Measurements from ENCODE around the gene KCNQ4.

KCNQ4 gene

GRCh38 chr1:40777224-40777970 lies 6.2 kb upstream of the KCNQ4 start:
- DNase-seq (ENCODE audit: low spot score) = no peak

GRCh38 chr1:40780678-40781607 lies 2.6 kb upstream of the KCNQ4 start:
- DNase-seq (ENCODE audit: low spot score) = no peak

- no peak for DNase-seq (ENCODE audit: low spot score)
Observed at GRCh38 chr1:40781608-40781971, 2.0 kb upstream of the KCNQ4 start.

- no peak for DNase-seq (ENCODE audit: low spot score)
Observed at GRCh38 chr1:40782371-40782956, 1.1 kb upstream of the KCNQ4 start.

GRCh38 chr1:40784141-40784770 lies 669 bp downstream of the KCNQ4 start:
- no peak for DNase-seq (ENCODE audit: low spot score)

- DNase-seq (ENCODE audit: low spot score) = no peak
Observed at GRCh38 chr1:40784771-40785151, 1.2 kb downstream of the KCNQ4 start.

GRCh38 chr1:40785446-40785845 lies 1.9 kb downstream of the KCNQ4 start:
- DNase-seq (ENCODE audit: low spot score) = no peak

- DNase-seq (ENCODE audit: low spot score) = no peak
Observed at GRCh38 chr1:40786171-40786994, 2.8 kb downstream of the KCNQ4 start.

- no peak for DNase-seq (ENCODE audit: low spot score)
Observed at GRCh38 chr1:40786995-40787705, 3.6 kb downstream of the KCNQ4 start.

- no peak for DNase-seq (ENCODE audit: low spot score)
Observed at GRCh38 chr1:40787737-40788560, 4.4 kb downstream of the KCNQ4 start.

- no peak for DNase-seq (ENCODE audit: low spot score)
Observed at GRCh38 chr1:40788561-40789341, 5.2 kb downstream of the KCNQ4 start.

- no peak for DNase-seq (ENCODE audit: low spot score)
Observed at GRCh38 chr1:40789342-40789598, 5.7 kb downstream of the KCNQ4 start.

- DNase-seq (ENCODE audit: low spot score) = no peak
Observed at GRCh38 chr1:40789661-40790430, 6.3 kb downstream of the KCNQ4 start.

GRCh38 chr1:40792036-40792435 lies 8.4 kb downstream of the KCNQ4 start:
- DNase-seq (ENCODE audit: low spot score) = no peak

GRCh38 chr1:40793617-40794016 lies 10.0 kb downstream of the KCNQ4 start:
- no peak for DNase-seq (ENCODE audit: low spot score)

- no peak for DNase-seq (ENCODE audit: low spot score)
Observed at GRCh38 chr1:40794048-40794447, 10.5 kb downstream of the KCNQ4 start.

GRCh38 chr1:40794974-40795715 lies 11.6 kb downstream of the KCNQ4 start:
- no peak for DNase-seq (ENCODE audit: low spot score)

Data from putamen (tissue), 1 donor.